Smooth muscle cell (in vitro differentiated cells): ENCODE results near the gene TRIP10. TPM values are rescaled to one million over a fixed set of nuclear protein-coding genes. Genes with fewer than 3 reads are reported as not detected.

ENCODE experiments used
- DNase-seq: peaks from one replicate; lab custom pipeline; 2025; ENCODE audit not compliant: unreplicated experiment; lab: John Stamatoyannopoulos, UW
- H2AFZ ChIP-seq: fragments of 200-600 bp; sonication (generic); 2 replicates; pipeline ENCODE4 v1.6.0; 2016; ENCODE audit warnings: antibody characterized with exemption, low read depth, mild to moderate bottlenecking
- H3F3A ChIP-seq: fragments of 200-600 bp; sonication (generic); 2 replicates; pipeline ENCODE4 v1.6.0; 2017; ENCODE audit warnings: antibody characterized with exemption, low read depth
- H3K27ac ChIP-seq: fragments of 200-600 bp; sonication (generic); 2 replicates; pipeline ENCODE4 v1.5.1; 2016; ENCODE audit warnings: low read depth, mild to moderate bottlenecking
- H3K27me3 ChIP-seq: fragments of 200-600 bp; sonication (generic); 2 replicates; pipeline ENCODE4 v1.6.1; 2016; ENCODE audit warnings: low read depth, mild to moderate bottlenecking
- H3K36me3 ChIP-seq: fragments of 200-600 bp; sonication (generic); 2 replicates; pipeline ENCODE4 v1.5.1; 2016; ENCODE audit warnings: low read depth
- H3K4me1 ChIP-seq: fragments of 200-600 bp; sonication (generic); 2 replicates; pipeline ENCODE4 v1.5.1; 2016; ENCODE audit warnings: low read depth
- H3K4me2 ChIP-seq: fragments of 200-600 bp; sonication (generic); 2 replicates; pipeline ENCODE4 v1.6.0; 2016; ENCODE audit warnings: mild to moderate bottlenecking
- H3K4me3 ChIP-seq: fragments of 200-600 bp; sonication (generic); 2 replicates; pipeline ENCODE4 v1.5.1; 2016; ENCODE audit warnings: mild to moderate bottlenecking
- H3K79me2 ChIP-seq: fragments of 200-600 bp; sonication (generic); 2 replicates; pipeline ENCODE4 v1.6.0; 2016; ENCODE audit warnings: low read depth, mild to moderate bottlenecking
- H3K9ac ChIP-seq: fragments of 200-600 bp; sonication (generic); 2 replicates; pipeline ENCODE4 v1.6.0; 2016; ENCODE audit warnings: low read depth
- H3K9me3 ChIP-seq: fragments of 200-600 bp; sonication (generic); replicated peaks from 2 replicates; pipeline ENCODE4 v1.5.1; 2016; ENCODE audit warnings: low read depth
- H4K20me1 ChIP-seq: fragments of 200-600 bp; sonication (generic); 2 replicates; pipeline ENCODE4 v1.6.0; 2016; ENCODE audit warnings: low read depth
- CTCF ChIP-seq: fragments of 200-600 bp; sonication (generic); IDR thresholded peaks from 2 replicates; pipeline ENCODE4 v1.5.1; 2017; ENCODE audit warnings: borderline replicate concordance, mild to moderate bottlenecking, antibody characterized with exemption; ENCODE audit not compliant: insufficient read depth, poor library complexity, severe bottlenecking
- WGBS: methylation state at CpG from one replicate; pipeline ENCODE4 v1.1.7; 2016; ENCODE audit warnings: low lambda C conversion rate; 5-methylcytosine and 5-hydroxymethylcytosine counted together
- polyA plus RNA-seq: library from polyadenylated mRNA; unstranded; fragments of >200 nt; fragmentation: Nextera tagmentation; extraction: Ambion mirVana; gene quantifications from 2 replicates; pipeline ENCODE4 v1.2.1, GENCODE V29; 2016
- total RNA-seq: library from RNA; depleted of rRNA; stranded (reverse); fragments of >200 nt; gene quantifications from 2 replicates; pipeline ENCODE4 v1.2.3, GENCODE V29; 2014

Gene TRIP10
- total and polyA plus RNA-seq, 2 experiments from 2014 or later = 55.0 to 67.8 TPM

- no peaks in the 10 kb centered on the region for H3K4me1 ChIP-seq
- H3K4me3 ChIP-seq = no peak overlapping the region
- H3F3A ChIP-seq = no peaks in the 10 kb centered on the region
- no peak overlapping the region for H2AFZ ChIP-seq
- no peak for DNase-seq
- H3K9ac ChIP-seq = no peak overlapping the region
- H3K27me3 ChIP-seq = no peaks in the 10 kb centered on the region
- no peaks in the 10 kb centered on the region for H3K79me2 ChIP-seq
- no peaks in the 10 kb centered on the region for H3K9me3 ChIP-seq
- H3K27ac ChIP-seq = no peak overlapping the region
- no peak overlapping the region for H3K4me2 ChIP-seq
- 85% methylated on average over 18 of the region's 18 CpGs for WGBS
- TF ChIP-seq CTCF = no peak
- no peaks in the 10 kb centered on the region for H3K36me3 ChIP-seq
- no peaks in the 10 kb centered on the region for H4K20me1 ChIP-seq
These were observed 43.1 kb upstream of the TRIP10 start for GRCh38 chr19:6696239-6696820.

- no peak overlapping the region for H3K9ac ChIP-seq
- no peaks in the 10 kb centered on the region for H3K79me2 ChIP-seq
- whole genome bisulfite sequencing = 91% methylated on average over 13 of the region's 13 CpGs
- H2AFZ ChIP-seq = no peak overlapping the region
- H3K4me2 ChIP-seq = no peak overlapping the region
- no peak overlapping the region for H3K27ac ChIP-seq
- no peaks in the 10 kb centered on the region for H4K20me1 ChIP-seq
- no peak for DNase-seq
- no peak for TF ChIP-seq CTCF
- H3K4me3 ChIP-seq = no peak overlapping the region
- no peaks in the 10 kb centered on the region for H3K36me3 ChIP-seq
- H3K4me1 ChIP-seq = no peaks in the 10 kb centered on the region
- no peaks in the 10 kb centered on the region for H3K9me3 ChIP-seq
- H3F3A ChIP-seq = no peaks in the 10 kb centered on the region
- H3K27me3 ChIP-seq = no peaks in the 10 kb centered on the region
These were observed 42.2 kb upstream of the TRIP10 start for GRCh38 chr19:6697291-6697690.

- H3K27me3 ChIP-seq = no peaks in the 10 kb centered on the region
- no peak overlapping the region for H3K4me3 ChIP-seq
- H3K4me1 ChIP-seq = no peaks in the 10 kb centered on the region
- no peaks in the 10 kb centered on the region for H4K20me1 ChIP-seq
- no peak overlapping the region for H2AFZ ChIP-seq
- DNase-seq = no peak
- no peak overlapping the region for H3K9ac ChIP-seq
- no peak for TF ChIP-seq CTCF
- H3K27ac ChIP-seq = no peak overlapping the region
- H3K79me2 ChIP-seq = no peaks in the 10 kb centered on the region
- no peaks in the 10 kb centered on the region for H3K9me3 ChIP-seq
- no peaks in the 10 kb centered on the region for H3K36me3 ChIP-seq
- H3F3A ChIP-seq = no peaks in the 10 kb centered on the region
- H3K4me2 ChIP-seq = no peak overlapping the region
These were observed 39.5 kb upstream of the TRIP10 start for GRCh38 chr19:6699935-6700334.

GRCh38 chr19:6700586-6701316 is 38.7 kb upstream of the TRIP10 start:
- 91% methylated on average over 8 of the region's 8 CpGs for WGBS
- Histone ChIP-seq H4K20me1 (no peaks in the 10 kb centered on the region), H2AFZ (no peak overlapping the region), H3K4me3 (no peak overlapping the region), H3K4me1 (no peaks in the 10 kb centered on the region), H3K79me2 (no peaks in the 10 kb centered on the region), H3K9me3 (no peaks in the 10 kb centered on the region), H3K9ac (no peak overlapping the region), H3K27ac (no peak overlapping the region), H3K4me2 (no peak overlapping the region), H3F3A (no peaks in the 10 kb centered on the region), H3K36me3 (no peaks in the 10 kb centered on the region), H3K27me3 (no peaks in the 10 kb centered on the region)
- no peak for TF ChIP-seq CTCF
- DNase-seq = no peak
